ENCODE results near the gene GSTO2. TPM values are rescaled to one million over a fixed set of nuclear protein-coding genes. Genes with fewer than 3 reads are reported as not detected.
"Not testable (repeated sequence)": the region's sequence is repeated elsewhere in the genome, so short reads cannot be mapped to it uniquely, and the experiment has no call there.

GSTO2 gene
- total and polyA plus RNA-seq, 2 experiments from 2014 or later, result 30.7 to 49.8 TPM

DNA sequence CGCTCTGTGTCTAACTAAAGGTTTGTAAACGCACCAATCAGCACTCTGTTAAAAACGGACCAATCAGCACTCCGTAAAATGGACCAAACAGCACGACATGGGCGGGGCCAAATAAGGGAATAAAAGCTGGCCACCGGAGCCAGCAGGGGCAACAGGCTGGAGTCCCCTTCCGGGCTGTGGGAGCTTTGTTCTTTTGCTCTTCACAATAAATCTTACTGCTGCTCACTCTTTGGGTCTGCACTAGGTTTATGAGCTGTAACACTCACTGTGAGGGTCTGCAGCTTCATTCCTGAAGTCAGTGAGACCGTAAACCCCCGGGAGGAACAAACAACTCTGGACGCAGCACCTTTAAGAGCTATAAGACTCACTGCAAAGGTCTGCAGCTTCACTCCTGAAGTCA is 20.1 kb upstream of the GSTO2 start:
- H2AFZ ChIP-seq, result not testable (repeated sequence)
- H3K27me3 Mint-ChIP-seq (ENCODE audit: insufficient read depth, low read depth, poor library complexity), result peaks cover 10% of the 10 kb centered on the region

DNA sequence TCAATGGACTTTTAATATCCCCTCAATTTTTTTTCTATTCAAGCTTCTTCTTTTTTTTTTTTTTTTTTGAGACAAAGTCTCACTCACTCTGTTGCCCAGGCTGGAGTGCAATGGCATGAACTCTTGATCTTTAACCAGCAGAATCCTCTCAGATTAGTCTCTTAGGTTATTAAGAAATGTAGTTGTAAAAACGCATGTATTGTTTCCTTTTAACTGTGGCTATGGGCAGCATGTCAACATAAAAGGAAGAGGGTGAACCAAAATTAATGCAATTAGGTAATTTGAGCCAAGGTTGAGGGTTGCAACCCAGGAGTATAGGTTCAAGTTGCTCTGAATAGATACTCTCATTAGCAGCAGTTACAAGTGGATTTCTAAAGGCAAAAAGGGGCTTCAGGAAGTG is 18.6 kb upstream of the GSTO2 start:
- Mint-ChIP-seq H3K4me1 (peaks cover 36% of the 10 kb centered on the region), H3K27me3 (ENCODE audit: insufficient read depth, low read depth, poor library complexity) (peaks cover 14% of the 10 kb centered on the region), H3K36me3 (ENCODE audit: low read depth) (no peaks in the 10 kb centered on the region), H3K9me3 (peaks cover 9% of the 10 kb centered on the region; the same call in 2 of the 3 replicates), H3K27ac (no peak overlapping the region), H3K4me3 (no peak overlapping the region)
- H3K4me2 ChIP-seq, result peak overlapping the region; percentile 31
- no peaks in the 10 kb centered on the region; the same call in 1 of the 2 replicates for H3K36me3 ChIP-seq (ENCODE audit: insufficient read depth)
- H3K27ac ChIP-seq (ENCODE audit: low read depth), result no peak overlapping the region
- no peaks in the 10 kb centered on the region for H3K27me3 ChIP-seq (ENCODE audit: insufficient read depth)
- no peaks in the 10 kb centered on the region for H4K20me1 ChIP-seq (replicated peaks; ENCODE audit: insufficient read depth)
- H3K79me2 ChIP-seq (replicated peaks; ENCODE audit: insufficient read depth), result no peaks in the 10 kb centered on the region
- H3K9me2 ChIP-seq (ENCODE audit: insufficient read depth), result peaks cover 8% of the 10 kb centered on the region; the same call in 1 of the 2 replicates
- peaks cover 15% of the 10 kb centered on the region; the same call in 1 of the 2 replicates for H3F3A ChIP-seq (replicated peaks; ENCODE audit: low read depth)
- H3K4me1 ChIP-seq (ENCODE audit: insufficient read depth), result peaks cover 41% of the 10 kb centered on the region
- ATAC-seq (no peak), DNase-seq (ENCODE audit: low spot score) (no peak)
- no peak overlapping the region for H2AFZ ChIP-seq
- H3K4me3 ChIP-seq, result 0 out of 2 replicates have a peak overlapping the region, but pooled peaks have one; percentile 16
- TF ChIP-seq STAT1 (IDR thresholded peaks at IDR 0.05; ENCODE audit: unreplicated experiment) (no peak), NANOG (IDR thresholded peaks at IDR 0.05; ENCODE audit: borderline replicate concordance) (no peak), POLR2AphosphoS5 (IDR thresholded peaks at IDR 0.05; ENCODE audit: low read depth) (no peak), ZNF331 (CRISPR knock-in tag; IDR thresholded peaks at IDR 0.05; ENCODE audit: low read depth) (no peak), ZNF114 (CRISPR knock-in tag; IDR thresholded peaks at IDR 0.05) (no peak), JUNB (IDR thresholded peaks at IDR 0.05; ENCODE audit: unreplicated experiment) (no peak)
- TF ChIP-seq, protein P1, sequence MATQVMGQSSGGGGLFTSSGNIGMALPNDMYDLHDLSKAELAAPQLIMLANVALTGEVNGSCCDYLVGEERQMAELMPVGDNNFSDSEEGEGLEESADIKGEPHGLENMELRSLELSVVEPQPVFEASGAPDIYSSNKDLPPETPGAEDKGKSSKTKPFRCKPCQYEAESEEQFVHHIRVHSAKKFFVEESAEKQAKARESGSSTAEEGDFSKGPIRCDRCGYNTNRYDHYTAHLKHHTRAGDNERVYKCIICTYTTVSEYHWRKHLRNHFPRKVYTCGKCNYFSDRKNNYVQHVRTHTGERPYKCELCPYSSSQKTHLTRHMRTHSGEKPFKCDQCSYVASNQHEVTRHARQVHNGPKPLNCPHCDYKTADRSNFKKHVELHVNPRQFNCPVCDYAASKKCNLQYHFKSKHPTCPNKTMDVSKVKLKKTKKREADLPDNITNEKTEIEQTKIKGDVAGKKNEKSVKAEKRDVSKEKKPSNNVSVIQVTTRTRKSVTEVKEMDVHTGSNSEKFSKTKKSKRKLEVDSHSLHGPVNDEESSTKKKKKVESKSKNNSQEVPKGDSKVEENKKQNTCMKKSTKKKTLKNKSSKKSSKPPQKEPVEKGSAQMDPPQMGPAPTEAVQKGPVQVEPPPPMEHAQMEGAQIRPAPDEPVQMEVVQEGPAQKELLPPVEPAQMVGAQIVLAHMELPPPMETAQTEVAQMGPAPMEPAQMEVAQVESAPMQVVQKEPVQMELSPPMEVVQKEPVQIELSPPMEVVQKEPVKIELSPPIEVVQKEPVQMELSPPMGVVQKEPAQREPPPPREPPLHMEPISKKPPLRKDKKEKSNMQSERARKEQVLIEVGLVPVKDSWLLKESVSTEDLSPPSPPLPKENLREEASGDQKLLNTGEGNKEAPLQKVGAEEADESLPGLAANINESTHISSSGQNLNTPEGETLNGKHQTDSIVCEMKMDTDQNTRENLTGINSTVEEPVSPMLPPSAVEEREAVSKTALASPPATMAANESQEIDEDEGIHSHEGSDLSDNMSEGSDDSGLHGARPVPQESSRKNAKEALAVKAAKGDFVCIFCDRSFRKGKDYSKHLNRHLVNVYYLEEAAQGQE (IDR thresholded peaks at IDR 0.05; ENCODE audit: unreplicated experiment), result no peak
- TF ChIP-seq, protein P2, sequence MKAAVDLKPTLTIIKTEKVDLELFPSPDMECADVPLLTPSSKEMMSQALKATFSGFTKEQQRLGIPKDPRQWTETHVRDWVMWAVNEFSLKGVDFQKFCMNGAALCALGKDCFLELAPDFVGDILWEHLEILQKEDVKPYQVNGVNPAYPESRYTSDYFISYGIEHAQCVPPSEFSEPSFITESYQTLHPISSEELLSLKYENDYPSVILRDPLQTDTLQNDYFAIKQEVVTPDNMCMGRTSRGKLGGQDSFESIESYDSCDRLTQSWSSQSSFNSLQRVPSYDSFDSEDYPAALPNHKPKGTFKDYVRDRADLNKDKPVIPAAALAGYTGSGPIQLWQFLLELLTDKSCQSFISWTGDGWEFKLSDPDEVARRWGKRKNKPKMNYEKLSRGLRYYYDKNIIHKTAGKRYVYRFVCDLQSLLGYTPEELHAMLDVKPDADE (IDR thresholded peaks at IDR 0.05), result no peak
- TF ChIP-seq, protein P3, sequence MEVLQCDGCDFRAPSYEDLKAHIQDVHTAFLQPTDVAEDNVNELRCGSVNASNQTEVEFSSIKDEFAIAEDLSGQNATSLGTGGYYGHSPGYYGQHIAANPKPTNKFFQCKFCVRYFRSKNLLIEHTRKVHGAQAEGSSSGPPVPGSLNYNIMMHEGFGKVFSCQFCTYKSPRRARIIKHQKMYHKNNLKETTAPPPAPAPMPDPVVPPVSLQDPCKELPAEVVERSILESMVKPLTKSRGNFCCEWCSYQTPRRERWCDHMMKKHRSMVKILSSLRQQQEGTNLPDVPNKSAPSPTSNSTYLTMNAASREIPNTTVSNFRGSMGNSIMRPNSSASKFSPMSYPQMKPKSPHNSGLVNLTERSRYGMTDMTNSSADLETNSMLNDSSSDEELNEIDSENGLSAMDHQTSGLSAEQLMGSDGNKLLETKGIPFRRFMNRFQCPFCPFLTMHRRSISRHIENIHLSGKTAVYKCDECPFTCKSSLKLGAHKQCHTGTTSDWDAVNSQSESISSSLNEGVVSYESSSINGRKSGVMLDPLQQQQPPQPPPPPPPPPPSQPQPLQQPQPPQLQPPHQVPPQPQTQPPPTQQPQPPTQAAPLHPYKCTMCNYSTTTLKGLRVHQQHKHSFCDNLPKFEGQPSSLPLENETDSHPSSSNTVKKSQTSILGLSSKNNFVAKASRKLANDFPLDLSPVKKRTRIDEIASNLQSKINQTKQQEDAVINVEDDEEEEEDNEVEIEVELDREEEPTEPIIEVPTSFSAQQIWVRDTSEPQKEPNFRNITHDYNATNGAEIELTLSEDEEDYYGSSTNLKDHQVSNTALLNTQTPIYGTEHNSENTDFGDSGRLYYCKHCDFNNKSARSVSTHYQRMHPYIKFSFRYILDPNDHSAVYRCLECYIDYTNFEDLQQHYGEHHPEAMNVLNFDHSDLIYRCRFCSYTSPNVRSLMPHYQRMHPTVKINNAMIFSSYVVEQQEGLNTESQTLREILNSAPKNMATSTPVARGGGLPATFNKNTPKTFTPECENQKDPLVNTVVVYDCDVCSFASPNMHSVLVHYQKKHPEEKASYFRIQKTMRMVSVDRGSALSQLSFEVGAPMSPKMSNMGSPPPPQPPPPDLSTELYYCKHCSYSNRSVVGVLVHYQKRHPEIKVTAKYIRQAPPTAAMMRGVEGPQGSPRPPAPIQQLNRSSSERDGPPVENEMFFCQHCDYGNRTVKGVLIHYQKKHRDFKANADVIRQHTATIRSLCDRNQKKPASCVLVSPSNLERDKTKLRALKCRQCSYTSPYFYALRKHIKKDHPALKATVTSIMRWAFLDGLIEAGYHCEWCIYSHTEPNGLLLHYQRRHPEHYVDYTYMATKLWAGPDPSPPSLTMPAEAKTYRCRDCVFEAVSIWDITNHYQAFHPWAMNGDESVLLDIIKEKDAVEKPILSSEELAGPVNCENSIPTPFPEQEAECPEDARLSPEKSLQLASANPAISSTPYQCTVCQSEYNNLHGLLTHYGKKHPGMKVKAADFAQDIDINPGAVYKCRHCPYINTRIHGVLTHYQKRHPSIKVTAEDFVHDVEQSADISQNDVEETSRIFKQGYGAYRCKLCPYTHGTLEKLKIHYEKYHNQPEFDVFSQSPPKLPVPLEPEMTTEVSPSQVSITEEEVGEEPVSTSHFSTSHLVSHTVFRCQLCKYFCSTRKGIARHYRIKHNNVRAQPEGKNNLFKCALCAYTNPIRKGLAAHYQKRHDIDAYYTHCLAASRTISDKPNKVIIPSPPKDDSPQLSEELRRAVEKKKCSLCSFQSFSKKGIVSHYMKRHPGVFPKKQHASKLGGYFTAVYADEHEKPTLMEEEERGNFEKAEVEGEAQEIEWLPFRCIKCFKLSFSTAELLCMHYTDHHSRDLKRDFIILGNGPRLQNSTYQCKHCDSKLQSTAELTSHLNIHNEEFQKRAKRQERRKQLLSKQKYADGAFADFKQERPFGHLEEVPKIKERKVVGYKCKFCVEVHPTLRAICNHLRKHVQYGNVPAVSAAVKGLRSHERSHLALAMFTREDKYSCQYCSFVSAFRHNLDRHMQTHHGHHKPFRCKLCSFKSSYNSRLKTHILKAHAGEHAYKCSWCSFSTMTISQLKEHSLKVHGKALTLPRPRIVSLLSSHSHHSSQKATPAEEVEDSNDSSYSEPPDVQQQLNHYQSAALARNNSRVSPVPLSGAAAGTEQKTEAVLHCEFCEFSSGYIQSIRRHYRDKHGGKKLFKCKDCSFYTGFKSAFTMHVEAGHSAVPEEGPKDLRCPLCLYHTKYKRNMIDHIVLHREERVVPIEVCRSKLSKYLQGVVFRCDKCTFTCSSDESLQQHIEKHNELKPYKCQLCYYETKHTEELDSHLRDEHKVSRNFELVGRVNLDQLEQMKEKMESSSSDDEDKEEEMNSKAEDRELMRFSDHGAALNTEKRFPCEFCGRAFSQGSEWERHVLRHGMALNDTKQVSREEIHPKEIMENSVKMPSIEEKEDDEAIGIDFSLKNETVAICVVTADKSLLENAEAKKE (CRISPR knock-in tag; IDR thresholded peaks at IDR 0.05), result no peak
- TF ChIP-seq, protein P4, sequence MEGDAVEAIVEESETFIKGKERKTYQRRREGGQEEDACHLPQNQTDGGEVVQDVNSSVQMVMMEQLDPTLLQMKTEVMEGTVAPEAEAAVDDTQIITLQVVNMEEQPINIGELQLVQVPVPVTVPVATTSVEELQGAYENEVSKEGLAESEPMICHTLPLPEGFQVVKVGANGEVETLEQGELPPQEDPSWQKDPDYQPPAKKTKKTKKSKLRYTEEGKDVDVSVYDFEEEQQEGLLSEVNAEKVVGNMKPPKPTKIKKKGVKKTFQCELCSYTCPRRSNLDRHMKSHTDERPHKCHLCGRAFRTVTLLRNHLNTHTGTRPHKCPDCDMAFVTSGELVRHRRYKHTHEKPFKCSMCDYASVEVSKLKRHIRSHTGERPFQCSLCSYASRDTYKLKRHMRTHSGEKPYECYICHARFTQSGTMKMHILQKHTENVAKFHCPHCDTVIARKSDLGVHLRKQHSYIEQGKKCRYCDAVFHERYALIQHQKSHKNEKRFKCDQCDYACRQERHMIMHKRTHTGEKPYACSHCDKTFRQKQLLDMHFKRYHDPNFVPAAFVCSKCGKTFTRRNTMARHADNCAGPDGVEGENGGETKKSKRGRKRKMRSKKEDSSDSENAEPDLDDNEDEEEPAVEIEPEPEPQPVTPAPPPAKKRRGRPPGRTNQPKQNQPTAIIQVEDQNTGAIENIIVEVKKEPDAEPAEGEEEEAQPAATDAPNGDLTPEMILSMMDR (conservative IDR thresholded peaks at IDR 0.05; ENCODE audit: low read depth in 2 of 2), result no peak

More for the DNA sequence above, 20.1 kb upstream of the GSTO2 start:
- H3K27ac Mint-ChIP-seq; H3K27me3 ChIP-seq (ENCODE audit: insufficient read depth); ATAC-seq; H3K27ac ChIP-seq (ENCODE audit: low read depth); H3K36me3 ChIP-seq (ENCODE audit: insufficient read depth); H3K9me2 ChIP-seq (ENCODE audit: insufficient read depth); H3K79me2 ChIP-seq (replicated peaks; ENCODE audit: insufficient read depth); H3K4me3 Mint-ChIP-seq; H3K36me3 Mint-ChIP-seq (ENCODE audit: low read depth); H3K4me2 ChIP-seq; H3K4me3 ChIP-seq; H4K20me1 ChIP-seq (replicated peaks; ENCODE audit: insufficient read depth): not testable (repeated sequence)
- Histone ChIP-seq H3F3A (replicated peaks; ENCODE audit: low read depth) (peaks cover 10% of the 10 kb centered on the region; the same call in 1 of the 2 replicates), H3K4me1 (ENCODE audit: insufficient read depth) (peaks cover 37% of the 10 kb centered on the region)
- H3K4me1 Mint-ChIP-seq, result peaks cover 35% of the 10 kb centered on the region
- H3K9me3 Mint-ChIP-seq, result peaks cover 12% of the 10 kb centered on the region; the same call in 2 of the 3 replicates
- DNase-seq (ENCODE audit: low spot score), result peak; percentile 19
